NCI-H187 treated with DMSO at 0.1 percent for 48 hours (cell line): ENCODE results near the gene CERCAM.

ENCODE experiments used
- DNase-seq: peaks from one replicate; lab custom pipeline; 2025; lab: John Stamatoyannopoulos, UW

CERCAM gene

GRCh38 chr9:128420651-128421481, at the start of gene CERCAM:
CERCAM (plus strand) TSS chr9:128420857; CDS start chr9:128420878, 21 bp downstream.
- no peak for DNase-seq

GRCh38 chr9:128371630-128372117, 49.0 kb upstream of the CERCAM start:
- DNase-seq = no peak

- no peak for DNase-seq
These were observed 48.4 kb upstream of the CERCAM start for GRCh38 chr9:128372188-128372641.

GRCh38 chr9:128372784-128373183, 47.9 kb upstream of the CERCAM start:
- no peak for DNase-seq

GRCh38 chr9:128374221-128374675, 46.4 kb upstream of the CERCAM start:
- no peak for DNase-seq

GRCh38 chr9:128375865-128376264, 44.8 kb upstream of the CERCAM start:
- no peak for DNase-seq

- no peak for DNase-seq
These were observed 38.4 kb upstream of the CERCAM start for GRCh38 chr9:128382261-128382660.

- DNase-seq = no peak
These were observed 37.5 kb upstream of the CERCAM start for GRCh38 chr9:128383007-128383753.

- DNase-seq = no peak
These were observed 36.9 kb upstream of the CERCAM start for GRCh38 chr9:128383791-128384190.

- no peak for DNase-seq
These were observed 35.7 kb upstream of the CERCAM start for GRCh38 chr9:128384801-128385495.

- no peak for DNase-seq
These were observed 34.9 kb upstream of the CERCAM start for GRCh38 chr9:128385496-128386460.

GRCh38 chr9:128388150-128388549, 32.5 kb upstream of the CERCAM start:
- no peak for DNase-seq

GRCh38 chr9:128389395-128390149, 31.1 kb upstream of the CERCAM start:
- DNase-seq = no peak

GRCh38 chr9:128390150-128390812, 30.4 kb upstream of the CERCAM start:
- DNase-seq = no peak

GRCh38 chr9:128390813-128391711, 29.6 kb upstream of the CERCAM start:
- DNase-seq = no peak

GRCh38 chr9:128391956-128392301, 28.7 kb upstream of the CERCAM start:
- no peak for DNase-seq

- DNase-seq = no peak
These were observed 28.1 kb upstream of the CERCAM start for GRCh38 chr9:128392302-128393144.
